Activated CD4-positive, alpha-beta T cell treated with anti-CD3 and anti-CD28 coated beads, Interleukin-2, amount 50 U/mL, for 24 hours (primary cell): Measurements from ENCODE around the gene PSENEN.
A peak's percentile ranks its signal among the peaks of the same experiment; 100 is the strongest.

Experiments
- DNase-seq, 2 donors: peaks; one replicate each; pipeline ENCODE4 v3.0.0-alpha.2; 2020; ENCODE audit warnings: low read depth in 1 of 2, low spot score in 1 of 2

The PSENEN gene

GRCh38 chr19:35750167-35750566 is 4.7 kb downstream of the PSENEN start:
- no peak for DNase-seq

GRCh38 chr19:35751839-35752745 is 6.6 kb downstream of the PSENEN start:
- DNase-seq: no peak

GRCh38 chr19:35752746-35753350 is 7.4 kb downstream of the PSENEN start:
- no peak for DNase-seq

- DNase-seq: no peak
These were observed 8.4 kb downstream of the PSENEN start for GRCh38 chr19:35753634-35754369.

GRCh38 chr19:35754370-35755130 is 9.1 kb downstream of the PSENEN start:
- DNase-seq: no peak

- DNase-seq: no peak
These were observed 9.7 kb downstream of the PSENEN start for GRCh38 chr19:35755131-35755549.

GRCh38 chr19:35755550-35756376 is 10.3 kb downstream of the PSENEN start:
- DNase-seq: peak in 1 of 2 donors; percentile 31

GRCh38 chr19:35756377-35757230 is 11.2 kb downstream of the PSENEN start, which contains the start of gene HSPB6:
TSS of gene HSPB6 (minus strand) at chr19:35757029. CDS start at chr19:35757008, 21 bp downstream.
- DNase-seq: no peak

GRCh38 chr19:35757231-35757748 is 11.8 kb downstream of the PSENEN start:
- no peak for DNase-seq

- peak; percentile 94 to 98 for DNase-seq
These were observed 12.5 kb downstream of the PSENEN start, which contains the start of gene PROSER3 for GRCh38 chr19:35757749-35758608. TSS of gene PROSER3 (plus strand) at chr19:35758176. CDS start at chr19:35758216, 40 bp downstream.

- DNase-seq: no peak
These were observed 14.2 kb downstream of the PSENEN start for GRCh38 chr19:35759697-35760096.

- DNase-seq: no peak
These were observed 15.4 kb downstream of the PSENEN start for GRCh38 chr19:35760711-35761349.

GRCh38 chr19:35764432-35765315 is 19.2 kb downstream of the PSENEN start:
- DNase-seq: no peak

GRCh38 chr19:35766571-35767104 is 21.2 kb downstream of the PSENEN start:
- DNase-seq: no peak

- no peak for DNase-seq
These were observed 22.0 kb downstream of the PSENEN start for GRCh38 chr19:35767288-35768081.
